A673 (cell line): ENCODE results near the gene BTG2.
"Not testable (repeated sequence)": the region's sequence is repeated elsewhere in the genome, so short reads cannot be mapped to it uniquely, and the experiment has no call there.

ENCODE experiments used
- EZH2 ChIP-seq: fragments of 200-600 bp; sonication (generic); IDR thresholded peaks from 2 replicates; pipeline ENCODE4 v1.6.1; 2017; ENCODE audit warnings: borderline replicate concordance, low read depth, mild to moderate bottlenecking, mixed read lengths, antibody characterized with exemption, low read length; ENCODE audit not compliant: poor library complexity, severe bottlenecking
- TF ChIP-seq, protein P1 (sequence below): fragments of 300-800, 200-600 bp; sonication (generic); conservative IDR thresholded peaks from 2 replicates; pipeline ENCODE4 v1.5.1; 2017; ENCODE audit warnings: low read depth, mild to moderate bottlenecking, antibody characterized with exemption, low read length, moderate library complexity, mixed read lengths

DNA sequence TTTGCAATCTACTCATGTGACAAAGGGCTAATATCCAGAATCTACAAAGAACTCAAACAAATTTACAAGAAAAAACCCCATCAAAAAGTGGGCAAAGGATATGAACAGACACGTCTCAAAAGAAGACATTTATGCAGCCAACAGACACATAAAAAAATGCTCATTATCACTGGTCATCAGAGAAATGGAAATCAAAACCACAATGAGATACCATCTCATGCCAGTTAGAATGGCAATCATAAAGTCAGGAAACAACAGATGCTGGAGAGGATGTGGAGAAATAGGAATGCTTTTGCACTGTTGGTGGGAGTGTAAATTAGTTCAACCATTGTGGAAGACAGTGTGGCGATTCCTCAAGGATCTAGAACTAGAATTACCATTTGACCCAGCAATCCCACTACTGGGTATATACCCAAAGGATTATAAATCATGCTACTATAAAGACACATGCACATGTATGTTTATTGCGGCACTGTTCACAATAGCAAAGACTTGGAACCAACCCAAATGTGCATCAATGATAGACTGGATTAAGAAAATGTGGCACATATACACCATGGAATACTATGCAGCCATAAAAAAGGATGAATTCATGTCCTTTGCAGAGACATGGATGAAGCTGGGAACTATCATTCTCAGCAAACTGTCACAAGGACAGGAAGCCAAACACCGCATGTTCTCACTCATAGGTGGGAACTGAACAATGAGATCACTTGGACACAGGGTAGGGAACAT is 8.9 kb downstream of the BTG2 start:
- not testable (repeated sequence) for TF ChIP-seq EZH2
- TF ChIP-seq, protein P1, sequence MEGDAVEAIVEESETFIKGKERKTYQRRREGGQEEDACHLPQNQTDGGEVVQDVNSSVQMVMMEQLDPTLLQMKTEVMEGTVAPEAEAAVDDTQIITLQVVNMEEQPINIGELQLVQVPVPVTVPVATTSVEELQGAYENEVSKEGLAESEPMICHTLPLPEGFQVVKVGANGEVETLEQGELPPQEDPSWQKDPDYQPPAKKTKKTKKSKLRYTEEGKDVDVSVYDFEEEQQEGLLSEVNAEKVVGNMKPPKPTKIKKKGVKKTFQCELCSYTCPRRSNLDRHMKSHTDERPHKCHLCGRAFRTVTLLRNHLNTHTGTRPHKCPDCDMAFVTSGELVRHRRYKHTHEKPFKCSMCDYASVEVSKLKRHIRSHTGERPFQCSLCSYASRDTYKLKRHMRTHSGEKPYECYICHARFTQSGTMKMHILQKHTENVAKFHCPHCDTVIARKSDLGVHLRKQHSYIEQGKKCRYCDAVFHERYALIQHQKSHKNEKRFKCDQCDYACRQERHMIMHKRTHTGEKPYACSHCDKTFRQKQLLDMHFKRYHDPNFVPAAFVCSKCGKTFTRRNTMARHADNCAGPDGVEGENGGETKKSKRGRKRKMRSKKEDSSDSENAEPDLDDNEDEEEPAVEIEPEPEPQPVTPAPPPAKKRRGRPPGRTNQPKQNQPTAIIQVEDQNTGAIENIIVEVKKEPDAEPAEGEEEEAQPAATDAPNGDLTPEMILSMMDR = not testable (repeated sequence)
